Vagina (tissue), 2 donors: Measurements from ENCODE around the gene CRYBA2. TPM values are rescaled to one million over a fixed set of nuclear protein-coding genes. Genes with fewer than 3 reads are reported as not detected.

Experiments used
- DNase-seq, 2 donors: peaks; one replicate each; pipeline ENCODE4 v3.0.0-alpha.2; 2017; ENCODE audit errors: extremely low spot score in 2 of 2
- H3K27ac ChIP-seq: fragments of 200-600 bp; sonication (generic); one replicate; pipeline ENCODE4 v1.5.1; 2019
- H3K27me3 ChIP-seq: fragments of 200-600 bp; sonication (generic); one replicate; pipeline ENCODE4 v1.5.1; 2019
- H3K36me3 ChIP-seq, 2 donors: fragments of 200-600 bp; sonication (generic); one replicate each; pipeline ENCODE4 v1.5.1; 2017 to 2019
- H3K4me1 ChIP-seq: fragments of 200-600 bp; sonication (generic); one replicate; pipeline ENCODE4 v1.5.1; 2019
- H3K4me3 ChIP-seq, 2 donors: fragments of 200-600 bp; sonication (generic); 1 replicate in 1 of 2; 2 replicates in 1 of 2; pipeline ENCODE4 v1.5.1; 2016 to 2019
- H3K9me3 ChIP-seq: fragments of 200-600 bp; sonication (generic); one replicate; pipeline ENCODE4 v1.5.1; 2019
- CTCF ChIP-seq, 3 experiments: fragments of 450-650 bp in 2 of 3; fragments of 200-600 bp in 1 of 3; sonication (generic) in 1 of 3; IDR thresholded peaks; one replicate each; pipeline ENCODE4 v1.5.1; 2017 to 2019; ENCODE audit warnings: antibody characterized with exemption in 3 of 3, mild to moderate bottlenecking in 2 of 3, moderate library complexity in 2 of 3
- POLR2A ChIP-seq, 2 donors: fragments of 450-650 bp; IDR thresholded peaks; one replicate each; pipeline ENCODE4 v1.6.1; 2017; ENCODE audit warnings: antibody characterized with exemption in 2 of 2, mild to moderate bottlenecking in 2 of 2, moderate library complexity in 2 of 2
- POLR2AphosphoS5 ChIP-seq, 2 donors: sonication (generic); formaldehyde crosslinking; IDR thresholded peaks; one replicate each; pipeline ENCODE4 v1.9.0; 2017; ENCODE audit warnings: antibody characterized with exemption in 2 of 2, mild to moderate bottlenecking in 2 of 2, low read depth in 1 of 2; ENCODE audit not compliant: insufficient read depth in 1 of 2
- intact Hi-C: fragments of 100-400 bp; cut with DNase I; formaldehyde crosslinking; loops from one replicate; pipeline ENCODE4 v1.15.1; 2023
- total RNA-seq: library from RNA; depleted of rRNA; stranded (reverse); fragments of >200 nt; gene quantifications from one replicate; pipeline ENCODE4 v1.2.3, GENCODE V29; 2016

Gene CRYBA2
- total RNA-seq, 1 donor from 2014 or later, result not detected

GRCh38 chr2:218983934-218984238 is 9.3 kb downstream of the CRYBA2 start:
- intact Hi-C loops, result loop anchor here (10.0 kb wide), 1 partner anchor 171 kb away; no protein-coding TSS in a partner anchor
- no peaks in the 10 kb centered on the region for H3K36me3 ChIP-seq
- H3K4me3 ChIP-seq, result no peak overlapping the region
- no peaks in the 10 kb centered on the region for H3K9me3 ChIP-seq
- peaks cover 45% of the 10 kb centered on the region for H3K4me1 ChIP-seq
- H3K27ac ChIP-seq, result no peak overlapping the region
- peaks cover 27% of the 10 kb centered on the region for H3K27me3 ChIP-seq
- TF ChIP-seq POLR2AphosphoS5 (IDR thresholded peaks at IDR 0.05; ENCODE audit: insufficient read depth in 1 of 2, low read depth in 1 of 2) (no peak), POLR2A (IDR thresholded peaks at IDR 0.05) (no peak), CTCF (IDR thresholded peaks at IDR 0.05) (no peak)
- DNase-seq, result no peak

GRCh38 chr2:218983263-218983933 is 9.8 kb downstream of the CRYBA2 start:
- intact Hi-C loops, result loop anchor here (10.0 kb wide), 1 partner anchor 171 kb away; no protein-coding TSS in a partner anchor
- DNase-seq, result no peak
- H3K9me3 ChIP-seq, result no peaks in the 10 kb centered on the region
- no peaks in the 10 kb centered on the region for H3K36me3 ChIP-seq
- peaks cover 45% of the 10 kb centered on the region for H3K4me1 ChIP-seq
- H3K27ac ChIP-seq, result no peak overlapping the region
- TF ChIP-seq POLR2AphosphoS5 (IDR thresholded peaks at IDR 0.05; ENCODE audit: insufficient read depth in 1 of 2, low read depth in 1 of 2) (no peak), POLR2A (IDR thresholded peaks at IDR 0.05) (no peak), CTCF (IDR thresholded peaks at IDR 0.05) (no peak)
- peaks cover 27% of the 10 kb centered on the region for H3K27me3 ChIP-seq
- H3K4me3 ChIP-seq, result no peak overlapping the region

- no peak overlapping the region for H3K27ac ChIP-seq
- intact Hi-C loops, result loop anchor here (10.0 kb wide), 1 partner anchor 172 kb away; no protein-coding TSS in a partner anchor
- H3K36me3 ChIP-seq, result no peaks in the 10 kb centered on the region
- H3K27me3 ChIP-seq, result peaks cover 27% of the 10 kb centered on the region
- no peak for TF ChIP-seq POLR2A (IDR thresholded peaks at IDR 0.05)
- no peak for TF ChIP-seq CTCF (IDR thresholded peaks at IDR 0.05)
- TF ChIP-seq POLR2AphosphoS5 (IDR thresholded peaks at IDR 0.05; ENCODE audit: insufficient read depth in 1 of 2, low read depth in 1 of 2), result no peak
- peaks cover 45% of the 10 kb centered on the region for H3K4me1 ChIP-seq
- H3K9me3 ChIP-seq, result no peaks in the 10 kb centered on the region
- H3K4me3 ChIP-seq, result peak overlapping the region in 1 of 2 donors; percentile 17
- DNase-seq, result no peak
Measured at GRCh38 chr2:218982586-218983262, 10.5 kb downstream of the CRYBA2 start.

GRCh38 chr2:218981881-218982585 is 11.2 kb downstream of the CRYBA2 start:
- intact Hi-C loops, result loop anchor here (10.0 kb wide), 1 partner anchor 173 kb away; no protein-coding TSS in a partner anchor
- Histone ChIP-seq H3K4me1 (peaks cover 45% of the 10 kb centered on the region), H3K27ac (no peak overlapping the region), H3K9me3 (no peaks in the 10 kb centered on the region), H3K27me3 (peaks cover 27% of the 10 kb centered on the region), H3K36me3 (no peaks in the 10 kb centered on the region), H3K4me3 (peak overlapping the region; percentile 16 to 17)
- TF ChIP-seq POLR2A (IDR thresholded peaks at IDR 0.05) (no peak), POLR2AphosphoS5 (IDR thresholded peaks at IDR 0.05; ENCODE audit: insufficient read depth in 1 of 2, low read depth in 1 of 2) (no peak), CTCF (IDR thresholded peaks at IDR 0.05) (no peak)
- no peak for DNase-seq
